ENCODE results near the gene SSC5D. TPM values are rescaled to one million over a fixed set of nuclear protein-coding genes. Genes with fewer than 3 reads are reported as not detected.
A peak's percentile ranks its signal among the peaks of the same experiment; 100 is the strongest.

The SSC5D gene
- polyA plus RNA-seq, 1 of the 3 experiments (the other 2 are of a cell fraction) = 4.9 TPM

GRCh38 chr19:55546011-55546410 is 57.8 kb downstream of the SSC5D start:
- Histone ChIP-seq H3K9ac (no peak overlapping the region), H3K27me3 (ENCODE audit: insufficient read depth) (no peaks in the 10 kb centered on the region), H3K9me3 (no peaks in the 10 kb centered on the region), H3K27ac (ENCODE audit: low read depth in 2 of 2, low read length in 1 of 2) (no peak overlapping the region), H3K4me3 (ENCODE audit: low read depth in 2 of 2, low read length in 1 of 2) (no peak overlapping the region), H4K20me1 (ENCODE audit: insufficient read depth) (no peaks in the 10 kb centered on the region), H3K4me2 (no peak overlapping the region), H3F3A (replicated peaks; ENCODE audit: insufficient read depth) (peaks cover 15% of the 10 kb centered on the region), H3K4me1 (ENCODE audit: control insufficient read depth in 1 of 2, insufficient read depth in 2 of 2, low read depth in 1 of 2, low read length in 1 of 2) (peaks cover 2 to 28% of the 10 kb centered on the region in 2 experiments; a peak in 3 of 4 replicates), H3K79me2 (ENCODE audit: insufficient read depth) (no peaks in the 10 kb centered on the region), H2AFZ (ENCODE audit: low read depth) (no peak overlapping the region), H3K9me2 (no peaks in the 10 kb centered on the region), H3K36me3 (replicated peaks in 1 of 2; ENCODE audit: control insufficient read depth in 1 of 2, insufficient read depth in 2 of 2, low read length in 1 of 2) (no peaks in the 10 kb centered on the region)
- ChIA-PET CTCF (no interaction called here), POLR2A (no interaction called here)
- no peak for DNase-seq
- WGBS (ENCODE audit: low lambda C conversion rate) = 87% methylated on average over 10 of the region's 11 CpGs
- no peak for TF ChIP-seq YY1 (IDR thresholded peaks at IDR 0.05; ENCODE audit: low read depth)

GRCh38 chr19:55546822-55547614 is 58.8 kb downstream of the SSC5D start:
- Histone ChIP-seq H3F3A (replicated peaks; ENCODE audit: insufficient read depth) (peaks cover 15% of the 10 kb centered on the region), H3K79me2 (ENCODE audit: insufficient read depth) (no peaks in the 10 kb centered on the region), H3K9me2 (no peaks in the 10 kb centered on the region), H3K9me3 (no peaks in the 10 kb centered on the region), H4K20me1 (ENCODE audit: insufficient read depth) (no peaks in the 10 kb centered on the region), H3K9ac (no peak overlapping the region), H3K4me1 (ENCODE audit: control insufficient read depth in 1 of 2, insufficient read depth in 2 of 2, low read depth in 1 of 2, low read length in 1 of 2) (peaks cover 2 to 28% of the 10 kb centered on the region in 2 experiments; a peak in 3 of 4 replicates), H3K27ac (ENCODE audit: low read depth in 2 of 2, low read length in 1 of 2) (peak overlapping the region in 1 of 2 experiments; percentile 65; a peak in 2 of 4 replicates), H2AFZ (ENCODE audit: low read depth) (peak overlapping the region; percentile 35; the same call in 1 of the 2 replicates), H3K36me3 (replicated peaks in 1 of 2; ENCODE audit: control insufficient read depth in 1 of 2, insufficient read depth in 2 of 2, low read length in 1 of 2) (no peaks in the 10 kb centered on the region), H3K27me3 (ENCODE audit: insufficient read depth) (no peaks in the 10 kb centered on the region), H3K4me3 (ENCODE audit: low read depth in 2 of 2, low read length in 1 of 2) (no peak overlapping the region), H3K4me2 (peak overlapping the region; percentile 54; the same call in 1 of the 2 replicates)
- POLR2A ChIA-PET = interaction anchor here (0.7 kb wide), 1 partner anchor 34 kb away, joined by 8 read pairs; no protein-coding TSS in a partner anchor
- 29% methylated on average over 17 of the region's 17 CpGs for WGBS (ENCODE audit: low lambda C conversion rate)
- CTCF ChIA-PET = interaction anchor here (0.5 to 1.6 kb wide), 6 partner anchors 30 to 406 kb away, joined by 3 read pairs; no protein-coding TSS in a partner anchor
- no peak for DNase-seq
- peak; percentile 63 for TF ChIP-seq TCF12 (IDR thresholded peaks at IDR 0.05)
- TF ChIP-seq USF1 (IDR thresholded peaks at IDR 0.05; ENCODE audit: borderline replicate concordance, low read depth) = no peak
- TF ChIP-seq MXI1 (IDR thresholded peaks at IDR 0.05; ENCODE audit: low read depth, low read length) = no peak
- no peak; the same call in 1 of the 2 replicates for TF ChIP-seq POLR2AphosphoS5 (IDR thresholded peaks at IDR 0.05; ENCODE audit: low read depth, low read length)
- no peak for TF ChIP-seq USF2 (IDR thresholded peaks at IDR 0.05; ENCODE audit: borderline replicate concordance, low read depth, low read length)
- no peak for TF ChIP-seq YY1 (IDR thresholded peaks at IDR 0.05; ENCODE audit: low read depth)
- TF ChIP-seq REST (IDR thresholded peaks at IDR 0.05; ENCODE audit: low read depth, low read length) = no peak
- TF ChIP-seq GABPA (IDR thresholded peaks at IDR 0.05; ENCODE audit: low read depth) = 0 out of 2 replicates have a peak, but pooled peaks have one; percentile 33
- peak; percentile 23; the same call in 1 of the 2 replicates for TF ChIP-seq PBX3 (IDR thresholded peaks at IDR 0.05)
- TF ChIP-seq RXRA (IDR thresholded peaks at IDR 0.05; ENCODE audit: borderline replicate concordance, low read depth) = peak; percentile 58; the same call in 1 of the 2 replicates
- TF ChIP-seq CTCF (IDR thresholded peaks at IDR 0.05) = no peak
- TF ChIP-seq NFIC (IDR thresholded peaks at IDR 0.05; ENCODE audit: borderline replicate concordance) = peak; percentile 83
- no peak for TF ChIP-seq SMC3 (IDR thresholded peaks at IDR 0.05; ENCODE audit: low read depth, low read length)
- TF ChIP-seq FOXM1 (IDR thresholded peaks at IDR 0.05; ENCODE audit: low read depth) = no peak
- peak; percentile 65 for TF ChIP-seq FOSL2 (IDR thresholded peaks at IDR 0.05; ENCODE audit: borderline replicate concordance, low read depth)
- peak; percentile 58; the same call in 1 of the 2 replicates for TF ChIP-seq MAX (IDR thresholded peaks at IDR 0.05; ENCODE audit: low read depth)
- TF ChIP-seq RCOR1 (IDR thresholded peaks at IDR 0.05; ENCODE audit: low read length) = no peak
